ENCODE data around the gene KHDRBS1.

GRCh38 chr1:31980835-31981455 is 32.7 kb upstream of the KHDRBS1 start:
- TF ChIP-seq REST (IDR thresholded peaks at IDR 0.05; ENCODE audit: borderline replicate concordance) (no peak), RAD21 (conservative IDR thresholded peaks at IDR 0.05) (no peak), EZH2 (IDR thresholded peaks at IDR 0.05; ENCODE audit: borderline replicate concordance, insufficient read depth, low read length, poor library complexity, severe bottlenecking) (no peak), CTCF (IDR thresholded peaks at IDR 0.05; ENCODE audit: poor library complexity, severe bottlenecking) (no peak), POLR2AphosphoS5 (IDR thresholded peaks at IDR 0.05) (no peak), EP300 (conservative IDR thresholded peaks at IDR 0.05; ENCODE audit: poor library complexity, severe bottlenecking) (no peak)

Measured in neural cell (in vitro differentiated cells).